HG02678 (cell line): ENCODE results near the gene TMEM100.
A peak's percentile ranks its signal among the peaks of the same experiment; 100 is the strongest.

Experiments
- ATAC-seq: cut with Tn5 transposase; IDR thresholded peaks from one replicate; pipeline ENCODE4 v1.9.1; 2021; ENCODE audit warnings: mild to moderate bottlenecking, moderate library complexity; ENCODE audit not compliant: unreplicated experiment

TMEM100 gene

GRCh38 chr17:55720919-55721836 lies 1.5 kb downstream of the TMEM100 start:
- no peak for ATAC-seq

DNA sequence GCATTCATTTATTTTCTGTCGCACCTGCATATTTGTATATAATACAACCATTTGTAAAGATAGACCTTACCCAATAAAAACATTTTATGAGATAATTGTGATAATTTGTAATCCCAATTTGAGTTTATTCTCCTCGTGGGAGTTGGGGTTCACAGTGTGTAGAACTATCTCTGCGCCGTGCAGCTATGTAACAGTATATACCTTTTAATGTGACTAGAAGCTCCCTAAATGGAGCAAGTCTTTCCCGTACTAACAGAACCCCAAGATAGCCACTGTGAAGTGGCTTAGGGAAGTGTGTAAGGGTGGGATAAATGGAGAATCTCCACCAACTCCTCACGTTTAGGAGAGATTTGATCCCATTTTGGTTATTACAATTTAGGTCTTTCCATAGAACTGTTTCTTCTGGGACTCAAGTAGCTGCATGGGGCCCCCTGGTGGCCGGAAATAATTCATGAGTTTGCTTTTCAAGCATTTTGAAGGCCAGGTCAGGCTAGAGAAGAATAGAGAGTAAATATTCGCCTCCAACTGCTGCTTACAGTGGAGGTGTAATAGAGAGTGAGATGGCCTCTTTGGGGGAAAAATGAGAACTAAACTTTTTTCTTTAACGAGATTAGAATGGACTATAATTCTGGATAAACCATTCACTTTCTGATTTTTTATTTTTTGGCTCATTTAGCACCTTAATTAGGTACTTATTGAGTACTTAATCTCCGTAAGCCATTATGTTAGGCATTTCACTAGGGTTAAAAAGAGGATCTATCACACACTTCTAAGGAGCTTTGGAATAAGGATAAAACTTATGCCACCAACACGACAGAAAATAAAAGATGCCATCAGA lies 4.5 kb downstream of the TMEM100 start:
- ATAC-seq, result peak; percentile 66

DNA sequence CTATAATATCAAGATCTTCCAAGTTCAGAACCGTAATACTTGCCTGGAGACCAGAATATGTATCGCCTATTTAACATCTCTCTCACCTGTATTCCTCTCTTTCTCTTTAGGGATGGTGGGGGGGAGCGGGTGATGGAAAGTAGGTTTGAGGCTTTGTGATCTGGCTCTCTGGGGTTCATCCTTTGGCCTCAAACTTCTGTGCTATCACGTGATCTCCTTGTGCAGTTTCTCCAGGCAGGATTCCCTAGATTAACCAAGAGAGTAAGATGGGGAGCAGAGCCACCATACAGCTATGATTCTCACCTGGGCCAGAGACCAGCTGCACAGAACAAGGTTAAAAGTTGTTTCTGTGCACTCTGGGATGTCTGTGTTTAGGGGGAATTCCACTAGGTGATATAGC lies 5.2 kb downstream of the TMEM100 start:
- no peak for ATAC-seq

DNA sequence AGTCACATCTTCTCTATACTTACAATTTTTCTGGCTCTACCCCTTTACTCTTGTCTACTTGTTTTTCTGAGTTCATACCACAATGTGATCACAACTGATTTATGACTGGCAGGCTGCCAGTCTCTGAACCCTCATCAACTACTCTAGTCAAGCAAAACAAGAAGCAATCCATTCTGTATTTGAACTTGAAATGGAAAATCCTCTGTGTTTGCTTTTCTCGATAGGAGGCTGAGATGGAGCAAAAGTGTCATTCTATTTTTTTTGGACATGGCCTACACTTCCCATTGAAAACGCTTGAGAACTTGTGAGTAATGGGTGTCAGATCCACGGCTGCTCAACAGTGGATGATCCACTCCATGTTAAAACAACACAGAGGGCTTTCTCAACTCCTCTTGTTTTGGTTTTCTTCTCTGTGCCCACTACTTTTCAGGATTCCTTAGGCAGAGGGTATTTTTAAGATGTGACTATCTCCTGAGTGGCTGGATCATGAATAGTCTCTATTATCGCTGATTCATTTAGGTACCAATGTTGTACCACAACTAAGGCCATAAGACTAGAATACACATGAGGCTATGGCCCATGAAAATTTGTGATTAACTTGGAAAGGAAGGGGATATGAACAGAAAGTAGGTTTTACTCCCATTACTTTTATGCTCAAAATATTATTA lies 11.7 kb downstream of the TMEM100 start:
- ATAC-seq, result no peak

- no peak for ATAC-seq
These were observed 12.3 kb downstream of the TMEM100 start for GRCh38 chr17:55710410-55710809.

DNA sequence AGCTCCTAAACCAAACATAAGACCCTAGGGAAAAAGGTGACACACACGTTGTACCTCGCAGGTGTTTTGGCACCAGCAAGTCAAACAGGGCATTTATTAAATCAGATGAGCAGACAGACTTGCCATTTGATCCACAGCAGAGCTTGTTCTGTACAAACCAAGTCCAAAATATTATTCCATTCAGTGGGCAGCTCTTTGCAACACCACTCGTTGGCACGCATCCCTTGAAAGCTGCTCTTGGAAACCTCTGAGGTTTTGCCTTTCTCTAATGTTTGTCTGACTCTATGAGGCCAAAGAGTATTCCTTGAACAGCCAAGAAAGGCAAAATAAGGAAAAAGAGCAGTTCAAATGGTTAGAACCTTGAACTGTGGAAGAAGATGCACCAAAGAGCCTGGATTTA lies 12.7 kb downstream of the TMEM100 start:
- ATAC-seq, result no peak

- no peak for ATAC-seq
These were observed 13.2 kb downstream of the TMEM100 start for GRCh38 chr17:55709440-55709839.

- no peak for ATAC-seq
These were observed 14.3 kb downstream of the TMEM100 start for GRCh38 chr17:55708175-55708974.

DNA sequence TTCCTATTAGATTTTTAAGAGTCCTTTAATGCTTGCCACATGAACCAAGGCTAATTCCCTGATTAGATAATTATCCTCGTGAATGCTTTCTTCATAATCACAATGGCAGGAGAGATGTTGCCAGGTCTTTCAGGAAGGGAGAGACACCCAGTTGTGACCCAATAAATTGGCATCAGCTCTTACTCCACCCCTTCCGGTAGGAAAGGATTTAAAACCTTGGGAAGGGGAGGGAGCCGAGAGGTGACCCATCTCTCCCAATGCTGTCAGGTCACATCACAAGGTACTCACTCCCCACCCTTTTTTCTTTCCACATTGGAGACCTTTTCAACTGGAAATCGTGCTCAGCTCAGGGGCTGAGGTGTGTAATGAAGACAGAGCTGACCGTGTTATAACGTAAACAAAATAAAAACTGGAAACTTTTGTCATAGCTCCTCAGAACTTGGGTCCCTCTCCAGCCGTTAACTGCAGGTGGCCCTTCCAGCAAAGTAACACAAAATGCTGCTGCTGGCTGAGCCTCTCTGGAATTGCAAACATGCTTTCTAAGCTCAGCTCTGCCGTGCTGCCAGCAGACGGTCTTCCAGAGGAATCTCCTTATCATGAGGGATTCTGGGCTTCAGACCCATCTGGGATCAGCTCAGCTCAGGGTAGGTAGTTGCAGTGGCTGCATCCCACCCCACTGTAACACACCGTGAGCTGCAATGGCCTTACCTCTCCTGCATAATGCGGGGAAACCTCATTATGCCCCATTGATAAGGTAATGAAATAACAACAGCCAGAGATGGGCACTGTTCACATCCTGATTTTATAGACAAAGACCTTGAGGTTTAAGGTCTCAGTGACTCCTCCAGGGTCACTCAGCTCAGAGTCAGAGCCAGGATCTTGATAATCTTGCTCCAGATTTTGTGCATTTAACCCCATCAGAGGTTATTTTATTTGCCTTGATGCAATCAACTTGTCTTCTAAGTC lies 15.6 kb downstream of the TMEM100 start:
- no peak for ATAC-seq

GRCh38 chr17:55705847-55706246 lies 16.8 kb downstream of the TMEM100 start:
- ATAC-seq, result no peak

- no peak for ATAC-seq
These were observed 18.3 kb downstream of the TMEM100 start for GRCh38 chr17:55704401-55704800.

DNA sequence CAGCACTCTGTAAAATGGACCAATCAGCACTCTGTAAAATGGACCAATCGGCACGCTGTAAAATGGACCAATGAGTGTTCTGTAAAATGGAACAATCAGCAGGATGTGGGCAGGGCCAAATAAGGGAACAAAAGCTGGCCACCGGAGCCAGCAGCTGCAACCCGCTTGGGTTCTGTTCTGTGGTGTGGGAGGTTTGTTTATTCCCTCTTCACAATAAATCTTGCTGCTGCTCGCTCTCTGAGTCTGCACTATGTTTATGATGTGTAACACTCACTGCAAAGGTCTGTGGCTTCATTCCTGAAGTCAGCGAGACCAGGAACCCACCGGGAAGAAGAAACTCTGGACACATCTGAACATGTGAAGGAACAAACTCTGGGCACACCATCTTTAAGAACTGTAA lies 20.5 kb downstream of the TMEM100 start:
- no peak for ATAC-seq

DNA sequence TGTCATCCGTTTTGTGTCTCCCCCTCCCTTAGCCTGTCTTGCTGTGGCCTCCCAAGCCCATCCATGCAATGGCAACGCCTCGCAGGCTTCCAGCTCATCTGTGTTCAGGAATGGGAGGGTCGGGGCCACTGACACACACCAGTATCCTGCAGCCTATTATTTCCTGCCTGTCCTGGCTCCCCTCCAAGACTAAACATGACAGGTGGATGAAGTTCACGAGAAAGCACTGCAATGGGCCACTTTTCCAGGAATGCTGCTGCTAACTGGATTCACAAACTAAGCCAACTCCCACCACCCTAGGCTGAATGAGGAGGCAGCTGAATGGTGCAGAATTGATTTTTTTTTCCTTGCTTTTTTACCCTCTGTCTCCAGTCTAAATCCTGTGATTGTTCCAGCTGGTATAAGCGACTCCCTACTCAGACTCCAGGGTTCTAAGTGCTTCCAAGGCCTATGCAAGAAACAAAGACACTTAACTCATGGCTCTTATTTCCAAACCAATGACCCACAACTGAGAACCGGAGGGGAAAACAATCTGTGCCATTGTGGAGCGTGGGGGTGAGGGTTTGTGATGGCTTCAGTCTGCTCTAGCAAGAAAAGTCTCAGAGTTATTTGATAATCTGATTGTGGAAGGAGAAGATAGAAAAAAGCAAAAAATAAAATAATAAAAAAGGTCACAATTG lies 23.3 kb downstream of the TMEM100 start:
- ATAC-seq, result no peak

- no peak for ATAC-seq
These were observed 28.3 kb downstream of the TMEM100 start for GRCh38 chr17:55694286-55694910.

DNA sequence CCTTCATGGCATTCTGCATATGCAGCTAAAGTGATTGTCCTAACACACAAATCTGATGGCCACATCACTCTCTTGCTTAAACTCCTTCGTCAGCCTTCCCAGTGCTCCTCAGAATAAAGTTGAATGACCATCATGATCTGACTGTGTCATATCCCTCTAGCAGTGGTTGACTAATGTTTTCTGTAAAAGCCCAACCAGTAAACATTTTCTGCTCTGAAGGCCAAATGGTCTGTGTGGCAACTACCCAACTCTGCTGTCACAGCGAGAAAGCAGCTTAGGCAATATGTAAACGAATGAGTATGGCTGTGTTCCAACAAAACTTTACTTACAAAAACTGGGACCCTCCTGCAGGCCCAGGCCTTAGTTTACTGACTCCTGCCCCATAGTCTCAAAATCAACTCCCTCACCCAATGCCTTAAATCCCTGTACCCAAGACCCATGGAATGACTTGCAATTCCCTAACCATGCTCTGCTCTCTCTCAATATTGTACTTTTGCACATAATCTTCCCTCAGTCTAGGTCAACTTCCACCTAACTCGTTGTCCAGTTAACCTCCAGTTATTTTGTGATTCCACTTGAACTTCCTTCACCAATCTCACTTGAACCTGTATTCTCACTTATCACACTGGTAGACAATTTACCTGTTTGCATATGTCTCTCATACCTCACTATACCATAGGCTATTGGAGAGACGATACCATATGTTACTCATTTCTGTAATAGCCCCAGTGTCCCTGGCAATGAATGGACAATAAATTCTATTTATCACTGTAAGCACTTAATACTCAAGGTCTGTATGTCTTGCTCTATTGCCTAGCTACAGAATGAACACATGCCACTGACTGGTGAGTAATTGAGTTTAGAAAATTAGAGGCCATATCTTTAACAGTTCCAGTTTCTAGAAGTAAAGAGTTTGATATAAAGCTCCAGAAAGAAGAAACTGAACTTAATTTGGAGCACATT lies 29.1 kb downstream of the TMEM100 start:
- no peak for ATAC-seq

- ATAC-seq, result no peak
These were observed 30.4 kb downstream of the TMEM100 start for GRCh38 chr17:55692276-55692675.

DNA sequence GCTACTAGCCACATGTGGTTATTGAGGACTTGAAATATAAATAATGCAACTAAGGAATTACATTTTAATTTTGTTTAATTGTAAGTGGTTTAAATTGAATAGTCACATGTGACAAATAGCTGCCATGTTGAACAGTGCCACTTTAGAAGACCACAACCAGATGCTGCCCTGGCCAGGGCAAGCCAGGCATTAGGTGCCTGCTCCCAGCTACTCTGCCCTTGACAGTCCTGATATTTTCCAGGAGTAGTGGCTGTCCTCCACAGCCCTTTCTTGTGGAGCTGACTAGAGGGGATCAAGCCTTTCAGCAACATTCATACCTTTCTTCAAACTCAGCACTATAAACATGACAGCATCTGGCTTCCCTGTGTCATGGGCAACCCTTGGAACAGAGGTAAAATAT lies 31.0 kb downstream of the TMEM100 start:
- ATAC-seq, result no peak
